Breast epithelium (tissue), 4 donors: ENCODE measurements around the gene IL20RA. TPM values are rescaled to one million over a fixed set of nuclear protein-coding genes. Genes with fewer than 3 reads are reported as not detected.

Experiments used
- DNase-seq, 2 donors: peaks; one replicate each; pipeline ENCODE4 v3.0.0-alpha.2; 2019; ENCODE audit warnings: low spot score in 2 of 2
- H3K27ac ChIP-seq, 2 donors: fragments of 200-600 bp; sonication (generic) in 1 of 2; one replicate each; pipeline ENCODE4 v1.5.1; 2016 to 2019; ENCODE audit warnings: mild to moderate bottlenecking in 1 of 2
- H3K27me3 ChIP-seq, 2 donors: fragments of 200-600 bp; sonication (generic) in 1 of 2; one replicate each; pipeline versions ENCODE4 v1.5.1 to v1.6.0; 2017 to 2019; ENCODE audit warnings: control low read depth in 1 of 2, mild to moderate bottlenecking in 1 of 2
- H3K36me3 ChIP-seq: fragments of 200-600 bp; one replicate; pipeline ENCODE4 v1.5.1; 2019
- H3K4me1 ChIP-seq, 2 donors: fragments of 200-600 bp; sonication (generic); one replicate each; pipeline ENCODE4 v1.5.1; 2016 to 2019; ENCODE audit warnings: control low read depth in 1 of 2
- H3K4me3 ChIP-seq, 3 donors: fragments of 200-600 bp; sonication (generic); 1 replicate in 2 of 3; 2 replicates in 1 of 3; pipeline ENCODE4 v1.5.1; 2016 to 2019; ENCODE audit warnings: mild to moderate bottlenecking in 3 of 3, moderate library complexity in 2 of 3
- H3K9me3 ChIP-seq, 2 donors: fragments of 200-600 bp; sonication (generic) in 1 of 2; one replicate each; pipeline ENCODE4 v1.5.1; 2016 to 2019; ENCODE audit warnings: control low read depth in 1 of 2
- POLR2A ChIP-seq: fragments of 450-650 bp; IDR thresholded peaks from one replicate; pipeline ENCODE4 v1.6.1; 2016; ENCODE audit warnings: antibody characterized with exemption, mild to moderate bottlenecking, moderate library complexity
- POLR2AphosphoS5 ChIP-seq, 3 donors: sonication (generic); formaldehyde crosslinking; IDR thresholded peaks; one replicate each; pipeline ENCODE4 v1.6.1; 2017; ENCODE audit warnings: antibody characterized with exemption in 3 of 3
- intact Hi-C: fragments of 100-400 bp; cut with DNase I; formaldehyde crosslinking; loops from one replicate; pipeline ENCODE4 v1.15.1; 2023; ENCODE audit warnings: low total_unique reads
- total RNA-seq, 3 donors: library from RNA; depleted of rRNA; stranded (reverse); fragments of >200 nt; gene quantifications; one replicate each; pipeline ENCODE4 v1.1.0, GENCODE V29; 2016
- TF ChIP-seq, protein P1 (sequence below), 3 donors: fragments of 450-650 bp; IDR thresholded peaks; one replicate each; pipeline ENCODE4 v1.5.1; 2016 to 2017; ENCODE audit warnings: antibody characterized with exemption in 3 of 3, mild to moderate bottlenecking in 3 of 3, moderate library complexity in 3 of 3

IL20RA gene
- total RNA-seq, 3 donors from 2014 or later, result 1.6 to 69.8 (median 49.2) TPM

DNA sequence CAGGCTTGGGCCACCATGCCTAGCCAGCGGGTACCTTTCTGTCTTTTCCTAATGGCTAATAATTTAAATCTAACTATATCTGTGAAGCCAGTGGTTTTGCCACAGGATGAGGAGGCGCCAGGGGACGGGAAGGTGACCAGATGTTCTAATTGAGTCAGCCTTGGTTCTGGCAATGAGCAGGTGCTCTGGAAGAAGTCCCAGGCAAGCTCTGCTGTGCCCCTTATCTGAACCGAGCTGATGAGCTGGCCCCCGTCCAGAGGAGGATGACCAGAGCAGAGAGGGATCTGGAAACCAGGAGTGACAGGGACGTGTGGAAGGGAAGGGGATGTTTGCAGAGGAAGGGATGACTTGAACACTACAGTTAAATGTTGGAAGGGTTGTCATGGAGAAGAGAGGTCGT, 75.9 kb downstream of the IL20RA start:
- no peak for DNase-seq
- TF ChIP-seq POLR2AphosphoS5 (IDR thresholded peaks at IDR 0.05) (no peak), POLR2A (no peak)
- TF ChIP-seq, protein P1, sequence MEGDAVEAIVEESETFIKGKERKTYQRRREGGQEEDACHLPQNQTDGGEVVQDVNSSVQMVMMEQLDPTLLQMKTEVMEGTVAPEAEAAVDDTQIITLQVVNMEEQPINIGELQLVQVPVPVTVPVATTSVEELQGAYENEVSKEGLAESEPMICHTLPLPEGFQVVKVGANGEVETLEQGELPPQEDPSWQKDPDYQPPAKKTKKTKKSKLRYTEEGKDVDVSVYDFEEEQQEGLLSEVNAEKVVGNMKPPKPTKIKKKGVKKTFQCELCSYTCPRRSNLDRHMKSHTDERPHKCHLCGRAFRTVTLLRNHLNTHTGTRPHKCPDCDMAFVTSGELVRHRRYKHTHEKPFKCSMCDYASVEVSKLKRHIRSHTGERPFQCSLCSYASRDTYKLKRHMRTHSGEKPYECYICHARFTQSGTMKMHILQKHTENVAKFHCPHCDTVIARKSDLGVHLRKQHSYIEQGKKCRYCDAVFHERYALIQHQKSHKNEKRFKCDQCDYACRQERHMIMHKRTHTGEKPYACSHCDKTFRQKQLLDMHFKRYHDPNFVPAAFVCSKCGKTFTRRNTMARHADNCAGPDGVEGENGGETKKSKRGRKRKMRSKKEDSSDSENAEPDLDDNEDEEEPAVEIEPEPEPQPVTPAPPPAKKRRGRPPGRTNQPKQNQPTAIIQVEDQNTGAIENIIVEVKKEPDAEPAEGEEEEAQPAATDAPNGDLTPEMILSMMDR (IDR thresholded peaks at IDR 0.05), result no peak
- intact Hi-C loops, result no loop called here
- Histone ChIP-seq H3K9me3 (no peaks in the 10 kb centered on the region), H3K4me3 (no peak overlapping the region), H3K27me3 (no peaks in the 10 kb centered on the region), H3K27ac (peak overlapping the region in 1 of 2 donors; percentile 71), H3K36me3 (no peaks in the 10 kb centered on the region), H3K4me1 (no peaks in the 10 kb centered on the region)

DNA sequence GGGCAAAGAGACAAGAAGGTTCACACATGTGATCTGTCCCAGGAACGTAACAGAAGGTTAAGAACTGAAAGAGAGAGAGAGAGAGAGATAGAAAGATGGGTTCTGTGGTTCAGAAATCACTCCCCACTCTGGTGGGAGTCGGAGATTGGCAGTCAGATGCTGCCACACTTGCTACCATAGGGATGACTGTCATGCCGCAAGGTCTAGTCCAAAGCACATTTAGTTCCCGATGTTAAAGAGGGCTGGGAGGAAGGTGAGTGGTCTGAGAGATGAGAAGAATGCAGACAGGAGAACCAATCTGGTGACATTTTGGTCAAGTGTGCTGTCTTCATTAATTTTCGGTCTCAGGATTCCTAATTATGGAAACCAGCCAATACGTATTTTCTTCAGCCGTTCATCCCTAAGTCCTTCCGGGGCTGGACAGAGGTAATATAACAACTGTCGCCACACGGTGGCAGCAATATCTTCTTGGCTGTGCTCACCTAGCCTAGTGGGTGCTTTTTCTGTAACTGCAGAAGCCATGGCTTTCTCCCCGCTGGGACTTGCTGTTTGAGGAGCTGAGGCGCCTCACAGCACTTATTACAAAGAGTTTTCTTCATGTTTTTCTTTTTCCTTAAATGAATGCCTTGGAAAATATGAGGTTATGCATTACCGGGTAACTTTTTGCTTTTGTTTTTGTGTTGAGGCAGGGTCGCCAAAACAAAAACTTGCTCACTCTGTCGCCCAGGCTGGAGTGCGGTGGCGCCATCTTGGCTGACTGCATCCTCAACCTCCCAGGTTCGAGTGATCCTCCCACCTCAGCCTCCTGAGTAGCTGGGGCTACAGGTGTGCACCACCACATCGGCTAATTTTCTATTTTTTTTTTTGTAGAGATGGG, 76.7 kb downstream of the IL20RA start:
- intact Hi-C loops, result no loop called here
- Histone ChIP-seq H3K4me3 (no peak overlapping the region), H3K4me1 (no peaks in the 10 kb centered on the region), H3K27ac (no peak overlapping the region), H3K36me3 (no peaks in the 10 kb centered on the region), H3K27me3 (no peaks in the 10 kb centered on the region), H3K9me3 (no peaks in the 10 kb centered on the region)
- DNase-seq, result peak; percentile 66 to 71
- TF ChIP-seq POLR2A (no peak), POLR2AphosphoS5 (IDR thresholded peaks at IDR 0.05) (peak in 1 of 3 donors; percentile 41)
- TF ChIP-seq, protein P1 (IDR thresholded peaks at IDR 0.05), result peak; percentile 60 to 79 (median 70)

DNA sequence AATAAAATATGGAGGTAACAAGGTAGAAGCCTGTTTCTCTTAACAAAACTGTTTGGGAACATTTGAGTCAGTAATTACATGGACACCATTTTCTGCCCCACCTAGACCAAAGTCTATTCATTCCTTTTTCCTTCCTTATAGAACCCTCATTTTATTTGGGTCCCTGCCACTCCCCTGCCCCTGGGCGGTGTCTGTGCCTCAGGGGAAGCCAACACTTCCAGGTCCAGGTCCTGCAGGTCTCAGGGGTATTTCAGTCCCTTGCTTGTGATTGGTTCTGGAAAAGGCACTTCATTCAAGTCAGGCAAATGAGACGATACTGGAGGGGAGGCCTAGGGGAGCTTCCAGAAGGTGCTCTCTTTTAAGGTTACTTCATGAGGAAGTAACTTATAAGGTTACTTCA, 80.4 kb downstream of the IL20RA start:
- no peak overlapping the region for H3K4me3 ChIP-seq
- TF ChIP-seq POLR2AphosphoS5 (IDR thresholded peaks at IDR 0.05) (no peak), POLR2A (no peak)
- TF ChIP-seq, protein P1 (IDR thresholded peaks at IDR 0.05), result no peak
- no peaks in the 10 kb centered on the region for H3K27me3 ChIP-seq
- intact Hi-C loops, result no loop called here
- no peak for DNase-seq
- H3K27ac ChIP-seq, result no peak overlapping the region
- no peaks in the 10 kb centered on the region for H3K4me1 ChIP-seq
- no peaks in the 10 kb centered on the region for H3K9me3 ChIP-seq
- H3K36me3 ChIP-seq, result no peaks in the 10 kb centered on the region

DNA sequence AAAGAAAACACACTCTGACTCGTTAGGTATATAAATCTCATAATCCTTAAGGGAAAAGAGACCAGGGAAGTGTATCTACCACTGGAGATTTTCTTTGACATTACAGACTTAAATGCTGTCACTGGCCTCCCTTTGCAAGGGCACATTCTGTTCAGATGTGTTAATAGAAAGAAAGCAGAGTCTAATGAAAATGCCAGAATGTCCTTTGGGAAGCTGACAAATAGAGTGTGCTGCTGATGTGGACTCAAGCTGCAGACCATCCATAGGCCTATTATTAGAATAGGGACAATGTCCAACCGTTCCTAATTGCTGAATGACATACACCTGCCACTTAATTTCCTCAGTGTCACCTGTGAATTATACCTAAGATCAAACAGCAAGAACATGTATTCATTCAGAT, 81.5 kb downstream of the IL20RA start:
- Histone ChIP-seq H3K36me3 (no peaks in the 10 kb centered on the region), H3K4me3 (no peak overlapping the region), H3K4me1 (no peaks in the 10 kb centered on the region), H3K27ac (no peak overlapping the region), H3K9me3 (no peaks in the 10 kb centered on the region), H3K27me3 (no peaks in the 10 kb centered on the region)
- intact Hi-C loops, result no loop called here
- TF ChIP-seq, protein P1 (IDR thresholded peaks at IDR 0.05), result no peak
- no peak for TF ChIP-seq POLR2A
- no peak for TF ChIP-seq POLR2AphosphoS5 (IDR thresholded peaks at IDR 0.05)
- DNase-seq, result no peak

DNA sequence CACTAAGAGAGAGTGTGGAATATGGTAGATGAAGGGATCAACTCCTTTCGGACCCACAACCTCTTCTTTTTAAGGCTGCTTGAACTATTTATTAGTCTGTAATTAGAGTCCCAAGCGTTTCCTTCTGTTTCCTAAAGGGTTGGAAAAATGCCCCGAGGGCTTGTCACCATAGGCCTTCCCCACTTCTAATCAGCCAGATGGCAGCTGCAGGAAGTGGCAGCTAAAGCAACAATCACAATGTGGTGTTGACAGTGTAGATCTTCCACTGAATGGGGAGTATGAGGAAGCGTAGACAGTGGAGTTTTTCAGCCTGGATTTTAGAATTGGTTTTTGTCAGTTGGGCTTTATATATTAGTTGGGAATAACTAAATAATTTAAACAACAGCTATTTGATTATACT, 82.1 kb downstream of the IL20RA start:
- no peak overlapping the region for H3K27ac ChIP-seq
- DNase-seq, result no peak
- no peak overlapping the region for H3K4me3 ChIP-seq
- intact Hi-C loops, result no loop called here
- no peaks in the 10 kb centered on the region for H3K9me3 ChIP-seq
- TF ChIP-seq POLR2A, result no peak
- TF ChIP-seq, protein P1 (IDR thresholded peaks at IDR 0.05), result no peak
- TF ChIP-seq POLR2AphosphoS5 (IDR thresholded peaks at IDR 0.05), result no peak
- no peaks in the 10 kb centered on the region for H3K27me3 ChIP-seq
- no peaks in the 10 kb centered on the region for H3K36me3 ChIP-seq
- no peaks in the 10 kb centered on the region for H3K4me1 ChIP-seq
